SK-N-SH (cell line): Measurements from ENCODE around the gene DENND1A. TPM values are rescaled to one million over a fixed set of nuclear protein-coding genes. Genes with fewer than 3 reads are reported as not detected.

Source experiments
- CTCF ChIA-PET: fragments of 300-600, 350-600 bp; formaldehyde crosslinking; extraction: SDS; loops from one replicate; lab custom pipeline; 2021; lab: Yijun Ruan, JAX
- POLR2A ChIA-PET: fragments of 350-600 bp; sonication (Branson Sonifier 250); formaldehyde crosslinking; extraction: SDS; loops from one replicate; lab custom pipeline; 2020; ENCODE audit warnings: antibody characterized with exemption, inconsistent platforms; lab: Yijun Ruan, JAX
- DNase-seq: peaks from one replicate; pipeline ENCODE4 v3.0.0; 2012
- H2AFZ ChIP-seq: fragments of 200-600 bp; sonication (generic); 2 replicates; pipeline ENCODE4 v1.8.1; 2016; ENCODE audit warnings: antibody characterized with exemption, mild to moderate bottlenecking, low read depth
- H3F3A ChIP-seq: fragments of 200-600 bp; sonication (generic); replicated peaks from 2 replicates; pipeline ENCODE3; 2016; ENCODE audit warnings: antibody characterized with exemption, mild to moderate bottlenecking; ENCODE audit not compliant: insufficient read depth
- H3K27ac ChIP-seq, 2 experiments: fragments of 200-500 bp in 1 of 2; fragments of 200-600 bp in 1 of 2; sonication (Bioruptor generic) in 1 of 2; sonication (generic), shearing (Covaris generic) in 1 of 2; 2 replicates each; pipeline versions ENCODE4 v1.5.1 to v1.6.1; 2014 to 2016; ENCODE audit warnings: low read depth in 2 of 2, inconsistent platforms in 1 of 2, low read length in 1 of 2, mild to moderate bottlenecking in 1 of 2, mixed read lengths in 1 of 2
- H3K27me3 ChIP-seq: fragments of 200-600 bp; sonication (generic), shearing (Covaris generic); 2 replicates; pipeline ENCODE4 v1.6.1; 2016; ENCODE audit warnings: mixed run types; ENCODE audit not compliant: insufficient read depth
- H3K36me3 ChIP-seq, 2 experiments: fragments of 200-500 bp in 1 of 2; fragments of 200-600 bp in 1 of 2; sonication (Bioruptor generic) in 1 of 2; sonication (generic) in 1 of 2; replicated peaks in 1 of 2; 2 replicates each; pipeline versions ENCODE3 to v1.5.1; 2014 to 2016; ENCODE audit warnings: low read length in 1 of 2, mild to moderate bottlenecking in 1 of 2; ENCODE audit not compliant: insufficient read depth in 2 of 2, control insufficient read depth in 1 of 2
- H3K4me1 ChIP-seq, 2 experiments: fragments of 200-500 bp in 1 of 2; fragments of 200-600 bp in 1 of 2; sonication (Bioruptor generic) in 1 of 2; sonication (generic), shearing (Covaris generic) in 1 of 2; 2 replicates each; pipeline versions ENCODE4 v1.5.1 to v1.6.1; 2014 to 2016; ENCODE audit warnings: low read depth in 1 of 2, low read length in 1 of 2, mixed run types in 1 of 2; ENCODE audit not compliant: insufficient read depth in 2 of 2, control insufficient read depth in 1 of 2
- H3K4me2 ChIP-seq: fragments of 200-600 bp; sonication (generic), shearing (Covaris generic); 2 replicates; pipeline ENCODE4 v1.6.1; 2017; ENCODE audit warnings: mixed run types
- H3K4me3 ChIP-seq, 2 experiments: fragments of 200-500 bp in 1 of 2; fragments of 200-600 bp in 1 of 2; sonication (Bioruptor generic) in 1 of 2; sonication (generic), shearing (Covaris generic) in 1 of 2; 2 replicates each; pipeline versions ENCODE4 v1.5.1 to v1.8.1; 2014 to 2016; ENCODE audit warnings: low read depth in 2 of 2, inconsistent platforms in 1 of 2, low read length in 1 of 2, mild to moderate bottlenecking in 1 of 2, mixed read lengths in 1 of 2, moderate library complexity in 1 of 2
- H3K79me2 ChIP-seq: fragments of 200-600 bp; sonication (generic); 2 replicates; pipeline ENCODE4 v1.8.1; 2017; ENCODE audit warnings: mild to moderate bottlenecking; ENCODE audit not compliant: insufficient read depth
- H3K9ac ChIP-seq: fragments of 200-600 bp; sonication (generic); 2 replicates; pipeline ENCODE4 v1.6.1; 2017; ENCODE audit warnings: mixed run types
- H3K9me2 ChIP-seq: fragments of 200-600 bp; sonication (generic); 2 replicates; pipeline ENCODE4 v1.6.1; 2017; ENCODE audit warnings: mixed run types
- H3K9me3 ChIP-seq: fragments of 200-600 bp; sonication (generic); 2 replicates; pipeline ENCODE4 v1.6.1; 2017; ENCODE audit warnings: mixed run types, mild to moderate bottlenecking, moderate library complexity
- H4K20me1 ChIP-seq: fragments of 200-600 bp; sonication (generic); 2 replicates; pipeline ENCODE4 v1.6.1; 2017; ENCODE audit warnings: mild to moderate bottlenecking, mixed run types; ENCODE audit not compliant: insufficient read depth
- CHD2 ChIP-seq: fragments of 150-350 bp; IDR thresholded peaks from 2 replicates; pipeline ENCODE4 v1.6.1; 2018; ENCODE audit warnings: low read length; ENCODE audit not compliant: partially characterized antibody
- FOXM1 ChIP-seq: IDR thresholded peaks from 2 replicates; pipeline ENCODE4 v1.4.0; 2012; ENCODE audit warnings: low read depth, mild to moderate bottlenecking
- MEF2A ChIP-seq: IDR thresholded peaks from 2 replicates; pipeline ENCODE4 v1.4.0; 2012; ENCODE audit warnings: low read depth, borderline replicate concordance
- NFIC ChIP-seq: IDR thresholded peaks from 2 replicates; pipeline ENCODE4 v1.4.0; 2012; ENCODE audit warnings: borderline replicate concordance
- NRF1 ChIP-seq: IDR thresholded peaks from 2 replicates; pipeline ENCODE4 v1.6.1; 2012; ENCODE audit warnings: low read depth, mild to moderate bottlenecking, low read length
- RCOR1 ChIP-seq: fragments of 150-350 bp; IDR thresholded peaks from 2 replicates; pipeline ENCODE4 v1.6.1; 2017; ENCODE audit warnings: antibody characterized with exemption, low read length
- RXRA ChIP-seq: IDR thresholded peaks from 2 replicates; pipeline ENCODE4 v1.4.0; 2012; ENCODE audit warnings: low read depth, mild to moderate bottlenecking, borderline replicate concordance
- SMC3 ChIP-seq: IDR thresholded peaks from 2 replicates; pipeline ENCODE4 v1.6.1; 2012; ENCODE audit warnings: low read depth, low read length, improper control_type of control experiment
- TAF1 ChIP-seq: IDR thresholded peaks from 2 replicates; pipeline ENCODE4 v1.6.1; 2012; ENCODE audit warnings: low read depth, mild to moderate bottlenecking, low read length, moderate library complexity, borderline replicate concordance
- TCF12 ChIP-seq: IDR thresholded peaks from 2 replicates; pipeline ENCODE4 v1.4.0; 2012
- WGBS: methylation state at CpG from one replicate; pipeline ENCODE4 v1.1.6; 2017; ENCODE audit warnings: low lambda C conversion rate; 5-methylcytosine and 5-hydroxymethylcytosine counted together
- polyA plus RNA-seq, 3 experiments: library from polyadenylated mRNA; depleted of rRNA; stranded (reverse); fragments of >200 nt; gene quantifications; 2 replicates each; pipeline ENCODE4 v1.2.3, GENCODE V29; 2012
- TF ChIP-seq, protein P1 (sequence below): fragments of 200-600 bp; sonication (generic); IDR thresholded peaks from 2 replicates; pipeline ENCODE4 v1.6.1; 2017; ENCODE audit warnings: antibody characterized with exemption, mild to moderate bottlenecking, moderate library complexity
- TF ChIP-seq, protein P2 (sequence below): IDR thresholded peaks from 2 replicates; pipeline ENCODE4 v1.6.1; 2012; ENCODE audit warnings: mild to moderate bottlenecking, low read depth, low read length, moderate library complexity

The DENND1A gene
- polyA plus RNA-seq, 1 of the 3 experiments (the other 2 are of a cell fraction) = 25.4 TPM

DNA sequence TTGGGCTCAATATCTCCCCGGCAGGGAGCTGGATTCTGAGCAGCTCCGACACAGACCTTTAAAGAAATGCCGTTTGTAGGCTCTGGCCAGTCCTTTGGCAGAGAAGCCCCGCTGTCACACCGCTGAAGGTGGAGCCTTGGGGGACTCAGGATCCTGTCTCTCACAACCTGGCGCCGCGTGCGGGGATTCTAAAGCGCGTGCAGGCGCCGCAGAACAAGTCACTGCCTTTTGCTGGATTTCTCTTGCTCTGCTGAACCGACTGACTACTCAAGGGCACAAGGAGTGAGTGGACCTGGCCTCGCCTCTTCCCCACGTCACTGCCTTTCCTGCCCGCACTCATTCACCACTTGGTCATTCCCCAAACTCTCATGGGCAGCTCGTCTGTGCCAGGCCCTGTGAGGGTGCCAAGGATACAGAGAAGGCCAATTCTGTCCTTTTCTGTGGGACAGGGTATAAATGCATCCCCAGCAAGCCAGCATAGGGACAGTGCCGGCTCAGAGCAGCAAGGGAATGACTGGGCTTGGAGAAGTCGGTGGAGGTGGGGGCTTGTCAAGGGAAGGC, 504.6 kb downstream of the DENND1A start:
- CTCF ChIA-PET = no interaction called here

More for the DNA sequence above, 504.6 kb downstream of the DENND1A start:
- no peaks in the 10 kb centered on the region for H3K27me3 ChIP-seq
- H3K9me2 ChIP-seq = no peaks in the 10 kb centered on the region
- no peak overlapping the region for H3K27ac ChIP-seq
- WGBS = 94% methylated on average over 14 of the region's 20 CpGs
- DNase-seq = no peak
- H3K9ac ChIP-seq = no peak overlapping the region
- TF ChIP-seq NFIC (no peak), RCOR1 (no peak), MEF2A (no peak), CHD2 (no peak), TCF12 (no peak), SMC3 (no peak), TAF1 (no peak), FOXM1 (no peak), RXRA (no peak), NRF1 (no peak)
- TF ChIP-seq, protein P1, sequence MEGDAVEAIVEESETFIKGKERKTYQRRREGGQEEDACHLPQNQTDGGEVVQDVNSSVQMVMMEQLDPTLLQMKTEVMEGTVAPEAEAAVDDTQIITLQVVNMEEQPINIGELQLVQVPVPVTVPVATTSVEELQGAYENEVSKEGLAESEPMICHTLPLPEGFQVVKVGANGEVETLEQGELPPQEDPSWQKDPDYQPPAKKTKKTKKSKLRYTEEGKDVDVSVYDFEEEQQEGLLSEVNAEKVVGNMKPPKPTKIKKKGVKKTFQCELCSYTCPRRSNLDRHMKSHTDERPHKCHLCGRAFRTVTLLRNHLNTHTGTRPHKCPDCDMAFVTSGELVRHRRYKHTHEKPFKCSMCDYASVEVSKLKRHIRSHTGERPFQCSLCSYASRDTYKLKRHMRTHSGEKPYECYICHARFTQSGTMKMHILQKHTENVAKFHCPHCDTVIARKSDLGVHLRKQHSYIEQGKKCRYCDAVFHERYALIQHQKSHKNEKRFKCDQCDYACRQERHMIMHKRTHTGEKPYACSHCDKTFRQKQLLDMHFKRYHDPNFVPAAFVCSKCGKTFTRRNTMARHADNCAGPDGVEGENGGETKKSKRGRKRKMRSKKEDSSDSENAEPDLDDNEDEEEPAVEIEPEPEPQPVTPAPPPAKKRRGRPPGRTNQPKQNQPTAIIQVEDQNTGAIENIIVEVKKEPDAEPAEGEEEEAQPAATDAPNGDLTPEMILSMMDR = no peak
- TF ChIP-seq, protein P2, sequence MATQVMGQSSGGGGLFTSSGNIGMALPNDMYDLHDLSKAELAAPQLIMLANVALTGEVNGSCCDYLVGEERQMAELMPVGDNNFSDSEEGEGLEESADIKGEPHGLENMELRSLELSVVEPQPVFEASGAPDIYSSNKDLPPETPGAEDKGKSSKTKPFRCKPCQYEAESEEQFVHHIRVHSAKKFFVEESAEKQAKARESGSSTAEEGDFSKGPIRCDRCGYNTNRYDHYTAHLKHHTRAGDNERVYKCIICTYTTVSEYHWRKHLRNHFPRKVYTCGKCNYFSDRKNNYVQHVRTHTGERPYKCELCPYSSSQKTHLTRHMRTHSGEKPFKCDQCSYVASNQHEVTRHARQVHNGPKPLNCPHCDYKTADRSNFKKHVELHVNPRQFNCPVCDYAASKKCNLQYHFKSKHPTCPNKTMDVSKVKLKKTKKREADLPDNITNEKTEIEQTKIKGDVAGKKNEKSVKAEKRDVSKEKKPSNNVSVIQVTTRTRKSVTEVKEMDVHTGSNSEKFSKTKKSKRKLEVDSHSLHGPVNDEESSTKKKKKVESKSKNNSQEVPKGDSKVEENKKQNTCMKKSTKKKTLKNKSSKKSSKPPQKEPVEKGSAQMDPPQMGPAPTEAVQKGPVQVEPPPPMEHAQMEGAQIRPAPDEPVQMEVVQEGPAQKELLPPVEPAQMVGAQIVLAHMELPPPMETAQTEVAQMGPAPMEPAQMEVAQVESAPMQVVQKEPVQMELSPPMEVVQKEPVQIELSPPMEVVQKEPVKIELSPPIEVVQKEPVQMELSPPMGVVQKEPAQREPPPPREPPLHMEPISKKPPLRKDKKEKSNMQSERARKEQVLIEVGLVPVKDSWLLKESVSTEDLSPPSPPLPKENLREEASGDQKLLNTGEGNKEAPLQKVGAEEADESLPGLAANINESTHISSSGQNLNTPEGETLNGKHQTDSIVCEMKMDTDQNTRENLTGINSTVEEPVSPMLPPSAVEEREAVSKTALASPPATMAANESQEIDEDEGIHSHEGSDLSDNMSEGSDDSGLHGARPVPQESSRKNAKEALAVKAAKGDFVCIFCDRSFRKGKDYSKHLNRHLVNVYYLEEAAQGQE = no peak
- no peaks in the 10 kb centered on the region for H4K20me1 ChIP-seq
- H3F3A ChIP-seq = no peaks in the 10 kb centered on the region
- H3K4me1 ChIP-seq = no peaks in the 10 kb centered on the region
- no peaks in the 10 kb centered on the region for H3K79me2 ChIP-seq
- H3K4me3 ChIP-seq = no peak overlapping the region
- H2AFZ ChIP-seq = no peak overlapping the region
- POLR2A ChIA-PET = no interaction called here
- H3K4me2 ChIP-seq = no peak overlapping the region
- no peaks in the 10 kb centered on the region for H3K9me3 ChIP-seq
- H3K36me3 ChIP-seq = no peaks in the 10 kb centered on the region
